Measurements from ENCODE around the gene CPXM2. TPM values are rescaled to one million over a fixed set of nuclear protein-coding genes. Genes with fewer than 3 reads are reported as not detected.

The CPXM2 gene
- 100 to 1,000 TPM in 1 of 2 donors, 10 to 100 TPM in 1; 98.3 to 200 TPM for total RNA-seq
- long read RNA-seq, donor 1, transcript CPXM2-201 (14 exons, 3,554 nt), result major isoform, 68 of 163 reads
- long read RNA-seq, donor 1, partial matches to known transcripts, result 63 of 163 reads
- long read RNA-seq, donor 1, other reads (novel, unspliced or antisense), result 32 of 163 reads
- long read RNA-seq, donor 2, transcript CPXM2-201 (14 exons, 3,554 nt), result major isoform, 23 of 175 reads
- long read RNA-seq, donor 2, partial matches to known transcripts, result 139 of 175 reads
- long read RNA-seq, donor 2, other reads (novel, unspliced or antisense), result 13 of 175 reads

DNA sequence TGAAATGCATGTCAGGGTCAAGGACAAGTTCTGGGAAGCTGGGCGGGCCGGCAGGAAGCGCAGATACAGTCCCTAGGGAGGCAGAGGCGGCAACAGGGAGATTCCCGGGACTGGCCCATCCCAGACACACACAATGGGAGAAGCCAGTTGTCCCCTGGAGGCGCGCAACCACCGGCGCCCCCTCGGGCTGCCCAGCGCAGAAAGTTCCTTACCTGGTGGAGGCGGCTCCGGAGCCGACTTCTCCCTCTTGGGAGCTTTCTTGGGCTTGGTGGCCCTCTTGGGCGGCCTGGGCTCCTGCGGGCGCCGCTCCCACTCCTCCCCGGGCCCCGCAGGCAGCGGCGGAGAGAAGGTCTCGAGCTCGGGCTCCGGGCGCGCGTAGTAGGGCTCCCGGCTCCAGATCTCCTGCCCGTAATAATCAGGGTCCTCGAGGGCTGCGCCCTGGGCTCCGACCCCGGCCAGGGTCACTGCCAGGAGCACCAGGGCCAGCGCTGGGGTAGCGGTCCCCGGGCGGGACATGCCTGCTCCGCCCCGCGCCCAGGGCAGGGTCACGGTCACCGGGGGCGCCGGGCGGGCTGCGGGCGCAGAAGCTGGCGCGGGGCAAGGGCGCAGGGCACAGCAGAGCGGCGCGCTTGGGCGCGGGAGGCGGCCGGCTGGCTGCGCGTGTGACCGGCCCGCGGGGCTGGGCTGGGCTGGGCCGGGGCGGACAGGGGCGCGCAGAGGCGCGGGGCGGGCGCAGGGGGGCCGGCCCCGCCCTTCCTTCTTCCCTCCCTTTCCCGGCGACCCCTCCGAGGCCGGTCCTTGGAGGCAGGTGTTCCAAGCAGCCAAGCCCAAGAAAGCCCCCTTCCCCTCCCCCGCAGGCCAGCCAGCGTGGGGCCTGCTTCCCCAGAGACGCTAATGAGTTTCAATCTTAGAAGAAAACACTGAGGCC is at the start of gene CPXM2:
TSS of gene CPXM2 (minus strand) at position 664 of the 928 bp plus-strand sequence. CDS start at position 516, 148 bp downstream.
- DNase-seq (ENCODE audit: low spot score), result peak; percentile 91
- intact Hi-C loops (cut with DNase I), result no loop called here

DNA sequence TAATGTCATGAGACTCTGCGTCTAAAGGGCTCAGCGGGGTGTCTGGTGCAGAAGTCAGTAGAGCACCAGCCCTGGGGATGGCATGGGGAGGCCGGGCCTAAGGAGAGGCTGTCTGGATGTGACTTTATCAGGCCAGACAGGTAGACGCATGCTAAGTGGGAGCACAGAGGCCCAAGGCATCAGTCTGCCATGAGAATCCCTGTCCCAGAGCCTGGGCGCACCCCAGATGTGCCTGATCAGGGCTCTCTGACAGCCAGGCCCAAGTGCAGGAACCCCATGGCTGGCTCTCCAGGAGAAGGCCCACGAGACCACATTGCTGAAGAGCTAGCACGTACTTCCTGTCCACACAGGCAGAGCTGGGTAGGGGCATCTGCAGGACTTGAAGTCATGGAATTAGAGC is 48.0 kb upstream of the CPXM2 start:
- no peak for DNase-seq (ENCODE audit: low spot score)
- intact Hi-C loops (cut with DNase I), result no loop called here

DNA sequence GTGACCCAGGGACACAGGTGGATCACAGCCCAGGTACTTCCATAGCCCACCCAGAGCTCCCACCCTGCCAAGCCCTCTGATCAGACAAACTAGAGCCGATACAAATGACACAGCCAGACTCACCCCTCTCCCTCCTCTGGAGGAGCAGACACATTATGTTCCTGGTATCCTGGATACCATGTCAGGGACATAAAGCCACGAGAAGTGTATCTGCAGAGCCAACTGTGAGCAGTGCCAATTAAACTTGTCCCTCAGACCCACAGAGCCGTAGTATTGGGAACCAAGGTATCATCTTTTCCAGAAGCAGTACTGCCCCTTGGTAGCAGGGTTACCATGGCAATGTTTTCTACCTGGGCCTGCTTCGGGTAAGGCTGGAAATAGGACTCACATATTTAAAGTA is 47.3 kb upstream of the CPXM2 start:
- intact Hi-C loops (cut with DNase I), result no loop called here
- DNase-seq (ENCODE audit: low spot score), result no peak

DNA sequence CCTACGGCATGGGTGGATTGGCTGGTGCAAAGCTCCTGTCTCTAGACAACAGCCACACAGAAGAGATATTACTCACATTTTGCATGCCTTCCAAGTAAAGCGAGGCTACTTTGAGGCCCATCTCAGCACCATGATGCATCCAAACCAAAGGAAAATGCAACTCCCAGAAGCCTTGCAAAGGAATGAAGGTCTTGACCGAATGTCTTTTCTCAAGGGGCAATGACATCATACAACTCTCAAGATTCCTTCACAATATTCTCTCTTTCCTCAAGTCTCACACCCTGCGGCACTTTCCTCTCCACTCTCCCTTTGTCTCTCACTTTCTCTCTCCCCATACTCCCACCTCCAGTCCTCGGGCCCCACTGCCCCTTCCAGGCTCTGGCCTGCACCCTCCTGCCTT is 44.8 kb upstream of the CPXM2 start:
- DNase-seq (ENCODE audit: low spot score), result no peak
- intact Hi-C loops (cut with DNase I), result no loop called here

DNA sequence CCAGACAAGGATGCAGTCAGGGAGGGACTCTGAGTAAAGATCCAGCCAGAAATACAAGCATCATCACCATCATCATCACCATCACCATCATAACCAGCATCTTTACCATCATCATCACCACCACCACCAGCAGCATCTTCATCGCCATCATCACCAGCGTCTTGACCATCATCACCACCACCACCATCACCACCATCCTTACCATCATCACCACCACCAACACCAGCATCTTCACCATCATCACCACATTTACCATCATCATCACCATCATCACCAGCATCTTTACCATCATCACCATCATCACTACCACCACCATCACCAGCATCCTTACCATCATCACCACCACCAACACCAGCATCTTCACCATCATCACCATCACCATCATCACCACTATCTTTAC is 44.1 kb upstream of the CPXM2 start:
- intact Hi-C loops (cut with DNase I), result no loop called here
- no peak for DNase-seq (ENCODE audit: low spot score)

DNA sequence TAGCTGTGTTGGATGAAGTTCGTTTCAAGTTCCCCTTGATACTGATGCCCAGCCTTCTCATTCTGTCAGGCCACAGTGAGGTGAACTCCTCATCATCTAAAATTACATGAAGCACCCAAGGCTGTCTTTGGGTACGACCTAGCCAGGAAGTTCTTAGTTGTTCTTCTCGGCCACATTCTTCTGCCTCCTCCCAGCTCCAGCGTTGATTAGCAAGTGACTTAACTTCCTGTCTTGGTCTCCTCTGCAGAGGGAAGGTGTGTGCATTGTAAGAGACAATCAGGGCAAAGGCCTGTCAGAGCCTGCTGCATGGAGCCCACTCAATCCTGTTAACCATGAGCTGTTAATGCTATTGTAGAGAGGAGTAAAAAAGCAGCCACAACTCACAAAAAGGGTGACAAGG is 43.2 kb upstream of the CPXM2 start:
- DNase-seq (ENCODE audit: low spot score), result no peak
- intact Hi-C loops (cut with DNase I), result no loop called here

DNA sequence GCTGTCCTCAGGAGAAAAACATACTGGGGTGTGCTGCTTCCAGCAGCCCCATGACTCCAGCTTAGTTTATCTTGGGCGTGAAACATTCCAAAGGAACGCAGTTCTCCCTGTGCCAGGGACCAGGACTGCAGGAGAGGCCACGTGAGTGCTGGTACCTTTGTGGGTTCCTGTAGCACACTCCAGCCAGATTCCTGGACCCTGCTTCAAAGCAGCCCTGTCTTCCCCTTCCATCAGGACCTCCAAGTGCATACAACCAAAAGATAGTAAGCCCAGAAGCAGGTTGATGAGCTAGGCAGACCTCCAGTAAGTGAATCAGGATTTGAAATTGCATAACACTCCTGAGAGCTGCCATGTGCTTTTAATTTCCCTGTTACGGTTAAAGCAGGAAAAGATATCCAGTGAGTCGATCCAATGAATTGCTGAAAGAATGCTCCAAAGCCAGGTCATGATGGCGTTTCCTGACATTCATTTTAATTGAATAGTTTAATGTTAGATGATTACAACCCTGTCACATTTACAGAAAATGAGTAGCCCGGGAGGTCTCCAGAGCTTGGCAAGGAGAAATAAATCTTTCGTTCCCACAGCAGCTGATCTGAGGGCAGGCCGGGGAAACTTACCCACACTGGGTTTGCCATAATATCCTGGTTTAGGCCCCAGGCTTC is 38.9 kb upstream of the CPXM2 start:
- no peak for DNase-seq (ENCODE audit: low spot score)
- intact Hi-C loops (cut with DNase I), result no loop called here

DNA sequence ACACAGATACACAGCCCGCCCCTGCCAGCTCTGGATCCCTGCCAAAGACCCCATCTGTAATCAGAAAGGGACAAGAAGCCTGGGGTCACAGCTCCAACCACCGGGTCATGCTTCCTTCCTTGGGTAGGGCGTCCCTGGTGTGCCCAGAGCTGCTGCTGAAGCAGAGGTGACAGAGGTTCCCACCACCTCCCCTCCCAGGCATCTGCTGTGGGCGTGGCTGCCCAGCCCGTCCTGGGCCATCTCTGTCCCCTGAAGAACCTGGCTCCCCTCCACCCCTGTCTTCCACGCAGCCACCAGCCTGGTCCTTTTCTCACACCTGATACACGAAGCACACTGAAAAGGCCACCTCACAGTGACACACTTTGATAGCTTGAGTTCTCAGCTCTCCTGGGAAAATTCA is 38.2 kb upstream of the CPXM2 start:
- intact Hi-C loops (cut with DNase I), result loop anchor here in 1 of 2 donors (5.0 kb wide), 1 partner anchor 1287 kb away; no protein-coding TSS in a partner anchor
- no peak for DNase-seq (ENCODE audit: low spot score)

DNA sequence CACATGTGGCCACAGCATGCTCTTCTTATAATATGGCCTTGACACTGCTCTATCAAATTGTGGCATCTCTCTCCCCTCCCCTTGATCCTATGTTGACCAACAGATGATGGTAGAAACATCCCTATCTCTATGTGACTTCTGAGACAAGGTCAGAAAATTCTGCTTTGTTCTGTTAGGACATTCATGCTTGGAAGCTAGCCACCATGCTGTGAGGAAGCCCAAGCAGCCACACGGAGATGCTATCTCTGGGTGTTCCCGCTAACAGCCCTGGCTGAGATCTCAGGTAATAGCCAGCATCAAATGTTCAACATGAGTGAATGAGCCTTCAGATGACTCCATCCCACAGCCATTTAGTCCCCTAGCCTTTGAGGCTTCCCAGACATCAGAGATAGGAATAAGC is 36.8 kb upstream of the CPXM2 start:
- intact Hi-C loops (cut with DNase I), result loop anchor here in 1 of 2 donors (5.0 kb wide), 1 partner anchor 1286 kb away; no protein-coding TSS in a partner anchor
- no peak for DNase-seq (ENCODE audit: low spot score)

DNA sequence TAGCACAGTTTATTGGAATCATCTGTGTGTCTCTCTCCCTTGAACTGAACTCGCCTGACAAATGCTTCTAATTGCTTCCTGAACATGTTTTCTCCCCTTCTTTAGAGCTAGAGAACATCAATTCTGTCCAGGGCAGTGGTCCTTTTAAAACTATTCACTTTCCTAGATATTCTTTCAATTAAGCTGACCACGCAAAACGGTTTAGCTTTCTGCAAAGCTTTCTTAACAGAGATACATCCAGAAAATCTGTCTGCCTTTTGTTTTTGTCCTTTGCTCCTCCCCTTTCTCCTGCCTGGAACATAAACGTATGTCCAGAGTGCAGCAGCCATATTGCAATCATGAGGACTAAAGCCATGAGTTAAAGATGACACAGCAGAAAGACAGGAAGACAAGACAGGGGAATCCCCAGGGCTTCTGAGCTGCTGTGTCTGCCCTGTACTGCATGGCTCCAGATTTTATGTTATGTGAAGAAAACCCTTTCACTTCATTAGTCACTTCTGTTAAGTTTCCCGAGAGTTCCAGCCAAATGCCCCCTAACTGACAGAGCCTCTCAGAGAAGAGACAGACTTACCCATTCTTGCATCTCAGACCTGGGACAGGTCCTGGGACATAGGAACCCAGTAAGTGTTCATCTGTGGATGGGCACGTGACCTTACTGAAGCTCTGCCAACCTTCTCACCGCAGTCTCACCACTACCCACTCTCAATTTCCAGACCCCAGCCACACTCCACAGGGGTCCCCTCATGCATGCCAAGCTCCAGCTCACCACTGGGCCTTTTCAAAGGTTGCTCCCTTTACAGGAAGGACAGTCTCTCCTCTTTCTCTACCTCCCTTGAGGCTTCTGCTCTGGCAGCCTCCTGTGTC is 35.0 kb upstream of the CPXM2 start:
- intact Hi-C loops (cut with DNase I), result loop anchor here in 1 of 2 donors (5.0 kb wide), 1 partner anchor 1284 kb away; no protein-coding TSS in a partner anchor
- peak; percentile 35 for DNase-seq (ENCODE audit: low spot score)

DNA sequence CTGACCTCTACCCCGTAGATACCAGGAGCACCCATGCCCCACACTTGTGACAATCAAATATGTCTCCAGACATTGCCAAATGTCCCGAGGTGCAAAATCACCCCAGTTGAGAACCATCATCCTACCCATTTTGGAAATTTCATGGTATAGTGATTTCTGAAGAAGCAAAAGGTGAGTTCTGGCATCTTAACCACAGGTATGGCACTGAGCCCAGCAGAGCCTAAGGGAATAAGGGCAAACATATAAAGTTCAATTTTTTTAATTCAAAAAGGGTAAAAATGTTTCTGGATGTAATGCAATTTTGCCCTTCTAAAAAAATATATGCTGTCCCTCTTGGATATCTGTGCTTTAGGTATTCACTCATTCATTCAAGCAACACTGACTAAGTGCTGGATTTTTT is 30.5 kb upstream of the CPXM2 start:
- DNase-seq (ENCODE audit: low spot score), result no peak
- intact Hi-C loops (cut with DNase I), result no loop called here

DNA sequence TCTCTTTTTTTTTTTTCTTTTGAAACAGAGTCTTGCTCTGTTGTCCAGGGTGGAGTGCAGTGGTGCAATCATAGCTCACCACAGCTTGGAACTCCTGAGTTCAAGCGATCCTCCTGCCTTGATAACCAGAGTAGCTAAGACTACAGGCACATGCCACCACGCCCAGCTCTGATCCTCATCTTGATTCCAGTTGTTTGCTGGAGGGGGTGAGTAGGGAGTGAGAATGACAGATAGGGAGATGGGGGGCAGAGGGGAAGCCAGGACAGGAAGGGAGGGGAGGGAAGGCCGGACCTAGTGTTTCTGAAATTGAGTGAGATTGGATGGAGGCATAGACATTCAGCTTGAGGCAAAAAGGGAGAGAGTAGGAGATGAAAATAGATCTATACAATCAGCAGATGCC is 25.2 kb upstream of the CPXM2 start:
- intact Hi-C loops (cut with DNase I), result no loop called here
- no peak for DNase-seq (ENCODE audit: low spot score)

DNA sequence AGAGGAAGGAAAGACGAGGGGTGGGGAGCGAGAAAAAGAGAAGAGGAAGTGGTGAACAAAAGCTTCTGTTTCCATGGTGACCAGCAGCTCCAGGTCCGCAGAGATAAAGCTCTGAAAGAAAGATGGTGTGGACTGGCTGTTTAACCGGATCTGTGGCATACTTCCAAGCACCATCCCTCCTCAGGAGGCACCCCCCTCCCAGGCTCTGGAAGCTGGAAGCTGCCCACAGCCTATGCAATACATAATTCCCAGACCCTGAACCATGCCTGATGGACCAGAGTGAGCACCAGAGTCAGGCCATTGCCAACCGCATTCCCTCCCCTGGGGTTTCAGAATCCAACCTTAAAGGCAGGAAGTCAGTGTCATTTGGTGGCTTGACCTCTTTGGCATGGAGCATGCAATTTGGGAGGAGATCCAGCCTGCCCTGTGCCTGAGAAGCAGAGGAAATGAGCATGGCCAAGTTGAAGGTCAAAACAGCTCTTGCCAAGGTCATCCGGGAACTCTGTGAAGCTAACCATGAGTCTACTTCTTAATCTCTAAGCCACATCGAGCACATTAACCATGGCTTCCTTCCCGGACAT is 22.2 kb upstream of the CPXM2 start:
- DNase-seq (ENCODE audit: low spot score), result peak; percentile 90

DNA sequence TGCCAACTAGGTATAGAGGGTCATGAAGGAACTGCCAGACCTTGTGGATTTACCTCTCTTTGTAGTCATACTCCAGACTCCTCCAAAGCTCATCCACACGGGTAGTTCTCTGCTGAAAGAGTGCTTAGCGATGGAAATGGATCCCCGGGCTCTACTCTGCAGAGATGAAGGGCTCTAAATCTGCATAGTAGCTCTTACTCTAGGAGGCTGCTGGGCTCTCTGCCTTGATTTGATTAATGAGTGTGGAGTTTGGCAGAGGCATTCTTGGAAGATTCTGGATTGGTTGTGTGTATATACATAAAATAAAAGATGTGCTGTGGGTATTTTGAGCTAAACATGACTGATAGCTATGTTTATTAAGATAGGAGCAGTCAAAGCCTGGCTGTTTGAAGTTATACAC is 21.3 kb upstream of the CPXM2 start:
- intact Hi-C loops (cut with DNase I), result no loop called here
- DNase-seq (ENCODE audit: low spot score), result no peak

More for the DNA sequence above, 22.2 kb upstream of the CPXM2 start:
- intact Hi-C loops (cut with DNase I), result no loop called here

DNA sequence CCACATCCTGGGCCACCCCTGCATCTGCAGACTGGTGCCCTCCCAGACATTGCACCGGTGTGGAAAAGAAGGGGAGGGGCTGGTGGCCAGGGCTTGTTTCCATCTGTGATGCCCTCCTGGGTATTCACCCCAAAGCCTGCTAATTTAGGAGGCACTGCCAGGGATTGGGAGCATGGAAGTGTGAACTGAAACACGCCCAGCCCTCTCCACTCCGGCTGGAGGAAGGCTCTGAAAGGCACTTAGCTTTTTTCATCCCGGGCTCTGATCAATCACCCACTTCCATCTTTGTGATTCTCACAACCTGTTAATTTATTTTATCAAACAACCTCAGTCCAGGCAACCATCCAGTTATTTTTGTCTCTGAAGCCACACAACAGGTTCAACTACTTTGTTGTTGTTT is 20.9 kb upstream of the CPXM2 start:
- intact Hi-C loops (cut with DNase I), result no loop called here

DNA sequence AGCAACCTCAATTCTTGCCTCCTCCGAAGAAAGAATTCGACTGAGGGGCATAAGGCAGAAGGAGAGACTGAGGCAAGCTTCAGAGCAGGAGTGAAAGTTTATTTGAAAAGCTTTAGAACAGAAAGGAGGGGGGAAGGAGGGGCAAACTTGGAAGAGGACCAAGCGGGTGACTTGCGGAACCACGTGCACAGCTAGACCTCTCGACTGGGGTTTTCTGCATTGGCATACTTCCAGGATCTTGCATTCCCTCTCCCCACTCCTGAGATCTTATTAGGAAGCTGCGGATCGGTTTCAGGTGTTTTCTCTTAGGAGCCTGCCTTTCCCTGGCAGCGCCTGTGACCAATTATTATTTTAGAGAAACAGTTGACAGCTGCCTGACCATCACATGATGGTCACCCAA is 20.3 kb upstream of the CPXM2 start:
- no peak for DNase-seq (ENCODE audit: low spot score)
- intact Hi-C loops (cut with DNase I), result no loop called here

More for the DNA sequence above, 20.9 kb upstream of the CPXM2 start:
- no peak for DNase-seq (ENCODE audit: low spot score)

DNA sequence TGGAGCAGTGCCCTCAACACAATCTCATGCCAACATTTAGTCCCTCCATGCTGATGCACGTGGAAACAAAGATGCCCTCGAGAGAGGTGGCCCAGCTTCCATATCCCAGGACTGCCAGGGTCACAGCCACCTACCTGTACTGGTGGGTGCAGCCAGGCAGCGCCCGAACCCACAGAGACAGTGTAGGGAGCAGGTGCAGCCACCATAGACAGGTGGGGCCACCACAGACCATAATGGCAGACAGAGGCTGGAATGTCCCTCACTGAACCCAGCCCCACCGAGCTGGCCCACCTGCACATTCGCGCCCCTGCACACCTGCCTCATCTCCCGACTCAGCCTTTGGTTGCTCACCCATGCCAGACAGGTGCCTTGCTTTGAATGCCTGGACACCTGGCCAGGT is 18.3 kb upstream of the CPXM2 start:
- no peak for DNase-seq (ENCODE audit: low spot score)
- intact Hi-C loops (cut with DNase I), result no loop called here

DNA sequence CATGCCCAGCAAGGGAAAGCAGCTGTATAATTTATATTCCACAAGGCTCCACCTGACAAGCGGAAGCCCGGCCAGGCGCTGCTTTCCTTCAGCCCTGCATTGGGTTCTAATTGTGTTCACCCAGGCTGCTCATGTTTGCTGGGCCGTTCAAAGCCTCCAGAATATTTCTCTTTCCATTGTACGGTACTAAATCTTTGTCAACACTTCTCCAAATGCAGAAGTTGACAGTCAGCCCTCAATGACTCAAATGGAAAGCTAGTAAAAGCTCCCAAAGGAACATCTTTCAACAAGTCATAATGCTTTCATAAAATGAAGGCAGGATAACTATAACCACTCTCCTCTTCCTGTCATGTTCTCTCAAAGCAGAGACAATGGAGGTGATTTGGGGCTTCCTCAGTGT is 17.8 kb upstream of the CPXM2 start:
- no peak for DNase-seq (ENCODE audit: low spot score)
- intact Hi-C loops (cut with DNase I), result no loop called here

DNA sequence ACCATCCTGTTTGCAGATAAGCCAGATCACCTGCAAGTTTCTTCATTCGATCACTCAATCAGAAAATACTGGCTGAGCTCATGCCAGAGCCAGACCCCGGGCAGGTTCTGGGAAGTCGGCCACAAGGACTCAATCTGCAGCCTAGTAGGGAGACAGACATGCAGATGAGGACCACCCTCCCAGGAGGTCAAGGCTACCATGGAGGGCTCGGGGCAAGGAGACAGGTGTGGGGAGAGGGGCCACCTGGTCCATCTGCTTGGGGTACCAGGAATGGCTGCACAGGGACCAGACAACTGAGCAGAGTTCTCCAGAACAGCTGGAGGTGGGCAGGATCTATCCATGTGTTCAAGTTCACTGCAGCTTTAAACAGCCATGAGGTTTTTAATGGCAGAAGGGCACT is 16.8 kb upstream of the CPXM2 start:
- intact Hi-C loops (cut with DNase I), result no loop called here
- no peak for DNase-seq (ENCODE audit: low spot score)

Data from posterior vena cava (tissue), 2 donors.